Fibroblast of the conjunctiva (primary cell): ENCODE results near the gene CTNNA3.

ENCODE experiments used
- DNase-seq: peaks from one replicate; pipeline ENCODE4 v3.0.0-alpha.2; 2010; ENCODE audit warnings: low read depth

CTNNA3 gene

DNA sequence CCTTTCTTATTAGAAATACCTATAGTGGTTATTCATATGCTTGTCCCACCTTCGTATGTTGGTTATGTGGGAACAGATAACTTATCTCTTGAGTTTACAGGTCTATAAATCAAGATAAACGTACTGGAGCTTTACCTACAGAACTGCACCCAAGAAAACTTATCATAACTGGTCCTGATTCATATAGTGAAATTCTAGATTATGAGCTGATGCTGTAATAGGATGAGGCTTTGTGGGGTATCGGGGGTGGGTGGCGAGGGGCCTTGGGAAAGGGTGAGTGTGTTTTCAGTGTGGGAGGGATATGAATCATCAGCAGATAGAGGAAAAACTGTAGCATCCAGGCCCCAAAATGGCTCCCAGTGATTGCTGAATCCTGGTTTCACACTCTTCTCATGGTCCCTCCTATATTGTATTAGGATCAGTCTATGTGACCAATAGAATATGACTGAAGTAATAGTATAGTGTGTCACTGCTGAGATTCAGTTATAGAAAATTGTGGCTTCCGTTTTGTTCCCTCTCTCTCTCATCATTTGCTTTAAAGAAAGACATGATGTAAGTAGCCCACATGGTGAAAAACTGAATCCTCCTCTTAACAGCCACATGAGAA is 1476.9 kb downstream of the CTNNA3 start:
- DNase-seq, result no peak

DNA sequence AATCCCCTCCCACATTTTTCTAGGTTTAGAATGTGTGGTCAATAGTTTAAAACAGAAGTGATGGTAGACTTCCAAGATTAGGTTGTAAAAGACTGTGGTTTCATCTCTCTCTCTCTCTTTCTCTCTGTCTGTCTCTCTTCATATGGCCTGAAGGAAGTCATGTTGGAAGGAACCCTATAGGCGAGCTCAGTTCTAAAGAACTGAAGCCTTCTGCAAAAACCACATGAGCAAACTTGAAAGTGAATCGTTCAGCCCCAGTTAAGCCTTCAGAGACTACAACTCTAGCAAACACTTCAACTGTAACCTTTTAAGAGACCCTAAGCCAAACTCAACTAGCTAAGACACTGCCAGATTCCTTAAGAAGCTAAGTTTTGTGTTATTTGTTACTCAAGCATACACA is 1477.7 kb downstream of the CTNNA3 start:
- DNase-seq, result no peak

DNA sequence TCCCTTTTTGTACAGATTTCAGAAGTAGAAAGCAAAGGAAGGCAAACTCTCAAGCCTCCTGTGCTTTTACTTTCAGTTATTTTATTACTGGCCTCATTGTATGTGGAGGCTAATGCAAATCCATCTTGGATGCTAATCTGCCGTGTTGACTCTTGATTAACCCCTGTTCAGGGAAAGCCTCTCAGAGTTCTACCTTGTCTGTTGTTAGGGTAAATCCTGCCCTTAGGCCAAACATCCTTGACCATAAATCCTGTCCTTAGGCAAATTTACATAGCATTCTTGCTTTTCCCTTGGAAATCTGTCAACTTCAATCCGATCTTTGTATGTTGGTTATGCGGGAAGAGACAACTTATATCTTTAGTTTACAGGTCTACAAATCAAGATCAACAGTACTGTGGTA is 1480.1 kb downstream of the CTNNA3 start:
- DNase-seq, result no peak

DNA sequence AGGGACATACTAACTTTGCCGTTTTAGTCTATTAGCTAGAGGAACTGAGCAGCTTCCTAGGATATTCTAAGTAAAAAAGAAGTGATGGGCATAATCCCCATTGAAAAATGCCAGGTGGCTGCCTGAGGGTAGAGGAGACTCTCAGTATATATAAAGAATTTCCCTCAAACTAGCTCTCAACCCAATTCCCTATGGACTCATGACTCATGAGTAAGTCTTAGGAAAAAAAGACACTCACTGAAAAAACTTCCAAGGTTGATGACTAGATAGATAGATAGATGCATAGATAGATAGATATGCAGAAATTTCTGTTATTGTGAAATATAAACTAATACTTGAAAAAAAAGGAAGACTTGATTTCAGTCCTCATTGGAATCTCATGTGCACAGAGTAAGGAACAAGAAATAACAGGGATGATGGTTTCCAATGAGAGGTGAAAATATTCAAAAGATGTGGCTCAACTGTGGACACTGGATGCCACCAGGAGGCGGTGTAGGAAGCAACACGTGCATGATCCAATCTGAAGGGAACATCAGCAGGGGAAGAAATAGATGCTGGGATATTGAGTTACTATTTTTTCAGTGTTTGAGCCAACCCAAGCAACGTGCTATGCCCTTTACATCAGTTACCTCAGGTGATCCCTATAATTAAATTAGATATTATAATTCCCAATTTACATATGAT is 1481.1 kb downstream of the CTNNA3 start:
- no peak for DNase-seq

DNA sequence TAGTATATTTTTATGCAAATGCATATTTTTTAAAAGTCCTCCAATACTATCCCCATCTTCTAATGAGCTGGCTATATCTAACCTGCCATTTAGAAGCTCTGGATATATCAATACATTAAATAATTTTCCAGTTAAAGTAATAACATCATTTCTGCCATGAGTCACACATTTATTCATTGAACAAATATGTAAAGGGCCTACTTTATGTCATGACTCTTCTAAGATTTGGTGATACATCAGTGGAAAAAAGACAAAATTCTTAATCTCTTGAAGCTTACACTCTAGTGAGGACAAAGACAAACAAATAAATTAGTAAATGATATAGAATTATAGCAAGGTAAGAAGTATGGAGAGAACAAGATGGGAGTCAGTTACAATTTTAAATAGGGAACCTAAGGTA is 1487.0 kb downstream of the CTNNA3 start:
- no peak for DNase-seq

DNA sequence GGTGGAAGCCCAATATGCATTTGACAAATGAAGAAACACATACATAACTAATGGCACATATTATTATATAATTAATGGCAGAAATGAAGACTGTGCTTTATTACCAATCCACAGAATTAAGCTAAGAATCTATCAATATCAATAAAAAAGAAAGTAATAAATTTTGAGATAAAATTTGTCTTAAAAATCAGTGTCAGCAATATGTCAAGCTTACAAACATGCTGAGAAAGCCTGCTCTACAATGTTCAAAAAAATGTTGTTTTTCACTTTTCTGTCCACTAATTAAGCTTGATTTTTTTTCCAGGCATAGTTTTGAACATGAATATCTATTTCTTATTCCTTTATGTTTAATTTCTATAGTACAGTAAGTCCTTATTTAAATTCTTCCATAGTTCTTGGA is 1491.2 kb downstream of the CTNNA3 start:
- no peak for DNase-seq

DNA sequence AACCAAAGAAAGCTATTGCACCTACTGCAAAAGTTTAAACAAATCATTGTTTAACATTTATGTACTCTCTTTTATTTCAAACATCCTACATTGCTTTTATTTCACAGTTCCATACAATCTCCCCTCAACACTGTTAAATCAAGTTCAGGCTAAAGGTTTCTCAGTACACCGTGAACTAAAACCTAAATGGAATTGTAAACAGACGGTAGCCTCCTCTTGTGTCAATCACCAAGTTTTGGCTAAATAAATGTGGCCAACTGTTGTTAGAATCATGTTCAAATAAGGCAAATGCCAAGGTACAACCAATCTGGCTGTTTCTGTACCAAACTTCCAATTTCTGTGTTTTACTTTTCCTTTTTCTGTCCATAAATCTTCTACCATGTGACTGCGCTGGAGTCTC is 1493.9 kb downstream of the CTNNA3 start:
- no peak for DNase-seq

DNA sequence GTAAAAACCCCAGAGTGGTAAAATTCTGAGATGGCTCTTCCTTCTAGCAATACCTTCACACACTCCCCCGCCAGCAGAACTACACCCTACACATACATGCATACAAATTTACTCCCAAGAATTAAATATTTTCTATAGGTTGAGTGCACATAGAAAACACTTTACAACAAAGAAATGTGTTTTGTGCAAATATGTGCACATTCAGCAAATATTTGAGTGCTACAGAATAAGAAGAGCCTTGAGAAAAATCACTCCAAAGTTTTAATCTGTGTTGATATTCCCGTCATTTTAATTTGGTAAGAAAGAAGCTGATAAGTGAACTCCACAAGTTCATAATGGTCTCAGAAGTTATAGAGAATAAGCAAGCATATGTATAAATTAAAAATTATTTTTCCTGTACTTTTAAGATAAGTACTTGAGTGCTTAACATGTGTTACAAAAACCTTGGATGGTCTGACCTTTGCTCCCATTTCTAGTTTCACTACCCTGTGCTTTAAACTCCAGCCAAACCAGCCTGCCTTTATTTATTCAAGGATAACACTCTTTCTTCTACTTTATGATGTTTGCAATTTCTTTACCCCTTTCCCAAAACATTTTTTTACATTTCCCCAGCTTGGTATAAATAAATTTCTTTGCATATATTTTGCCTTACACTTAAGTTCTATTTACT is 1503.7 kb downstream of the CTNNA3 start:
- no peak for DNase-seq

DNA sequence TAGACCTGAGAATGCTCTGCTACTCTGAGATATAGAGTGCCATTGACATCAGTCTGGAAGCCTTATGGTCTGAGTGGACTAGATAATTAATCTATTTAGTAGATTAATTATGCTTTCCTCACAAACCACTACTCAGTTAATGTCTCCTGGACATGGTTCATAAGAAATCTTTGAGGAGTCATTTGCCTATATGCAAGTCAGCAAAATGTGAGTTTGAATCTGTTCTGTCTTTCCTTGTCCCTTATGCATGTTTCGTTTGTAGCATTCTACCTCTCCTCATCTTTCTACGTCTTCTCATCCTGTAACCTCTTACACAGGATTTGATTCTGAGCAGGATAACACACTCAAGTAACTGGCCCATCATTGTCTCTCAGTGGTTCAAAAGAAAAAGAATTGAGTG is 1505.6 kb downstream of the CTNNA3 start:
- no peak for DNase-seq

DNA sequence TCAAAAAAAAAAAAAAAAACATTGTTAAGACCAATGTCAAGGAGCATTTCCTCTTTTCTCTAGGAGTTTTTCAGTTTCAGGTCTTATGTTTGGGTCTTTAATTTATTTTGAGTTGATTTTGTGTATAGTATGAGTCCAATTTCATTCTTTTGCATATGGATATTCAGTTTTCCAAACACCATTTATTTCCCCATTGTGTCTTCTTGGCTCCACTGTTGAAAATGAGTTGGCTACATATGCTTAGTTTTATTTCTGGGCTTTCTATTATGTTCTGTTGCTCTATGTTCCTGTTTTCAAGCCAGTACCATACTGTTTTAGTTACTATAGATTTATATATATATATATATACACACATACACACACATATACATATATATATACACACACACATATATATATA is 1506.7 kb downstream of the CTNNA3 start:
- no peak for DNase-seq

DNA sequence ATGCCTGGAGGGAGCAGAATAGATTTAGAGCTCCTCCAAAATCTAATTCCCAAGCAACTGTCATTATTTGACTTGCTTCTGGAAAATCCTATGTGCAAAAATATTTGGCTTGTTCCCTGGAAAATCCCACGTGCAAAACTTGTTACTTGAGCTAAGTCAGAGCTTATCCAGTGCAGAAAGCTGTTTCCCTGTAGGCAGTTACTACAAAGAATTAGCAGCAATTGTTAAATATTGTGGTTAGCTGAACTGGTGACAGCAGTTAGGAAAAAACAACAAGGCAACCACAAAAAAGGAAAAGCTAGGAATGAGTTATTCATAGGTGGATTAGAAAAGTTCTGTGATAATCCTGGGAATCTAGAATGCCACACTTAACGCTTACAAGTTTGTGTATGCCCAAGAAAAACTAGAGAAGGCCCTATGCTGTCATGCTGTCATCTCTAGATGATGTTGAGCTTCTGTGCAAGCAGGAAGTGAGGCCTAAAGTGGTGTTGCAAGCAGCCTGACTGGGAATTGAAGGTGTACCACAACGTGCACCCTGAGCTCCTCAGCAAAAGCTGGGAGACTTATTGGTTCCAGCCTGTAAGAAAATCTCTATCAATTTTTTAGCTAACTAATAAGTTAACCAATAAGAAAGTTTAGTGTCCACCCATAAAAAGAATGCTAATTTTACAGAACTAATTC is 1508.8 kb downstream of the CTNNA3 start:
- DNase-seq, result no peak

DNA sequence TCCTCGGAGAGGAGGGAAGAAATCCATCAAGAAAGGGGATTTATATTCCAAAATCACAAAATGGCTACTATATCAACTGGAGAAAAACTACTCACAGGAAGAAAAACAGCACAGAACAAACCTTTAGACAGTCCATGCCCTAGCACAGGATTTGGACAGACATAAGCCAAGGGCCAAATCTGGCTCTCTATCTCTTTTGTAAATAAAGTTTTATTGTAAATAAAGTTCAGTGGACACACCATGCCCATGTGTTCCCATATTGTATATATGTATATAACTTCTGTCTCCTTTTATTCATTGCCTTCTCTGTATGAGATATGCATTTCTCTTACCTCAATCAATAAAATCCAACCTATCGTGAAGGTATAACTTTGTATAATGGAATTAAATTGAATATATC is 1513.0 kb downstream of the CTNNA3 start:
- DNase-seq, result no peak

DNA sequence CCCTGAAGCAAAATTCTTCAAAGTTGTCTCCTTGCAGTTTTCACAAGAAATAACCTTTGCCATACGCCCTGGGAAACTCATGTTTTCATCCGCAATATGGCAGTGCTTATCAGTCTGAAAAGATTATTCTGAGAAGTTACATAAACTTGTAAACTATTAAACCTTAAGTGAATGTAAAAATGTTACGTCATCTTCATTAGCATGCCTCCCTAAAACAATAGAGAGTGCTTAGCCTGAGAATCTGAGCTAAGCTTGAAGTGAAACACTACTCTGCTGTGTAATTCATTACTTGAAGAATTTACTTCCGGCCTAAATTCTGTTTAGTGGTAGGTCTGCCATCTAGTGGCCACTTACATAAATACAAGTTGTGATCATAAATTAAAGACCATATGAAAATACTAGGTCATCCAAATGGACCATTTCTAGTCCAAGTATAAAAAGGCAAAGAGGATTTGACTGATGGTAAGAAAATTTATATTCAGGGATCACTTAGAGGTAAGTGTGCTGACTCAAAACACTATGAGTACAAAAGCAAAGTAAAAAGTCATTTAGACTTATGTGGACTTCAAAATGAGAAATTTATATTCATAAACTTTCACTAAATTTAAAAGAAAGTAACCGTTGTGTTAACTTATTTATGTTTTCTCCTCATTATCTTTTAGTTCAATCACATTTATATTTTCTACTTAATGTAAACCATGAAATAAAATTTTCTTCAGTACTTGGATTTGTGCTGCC is 1515.2 kb downstream of the CTNNA3 start:
- peak; percentile 39 for DNase-seq

DNA sequence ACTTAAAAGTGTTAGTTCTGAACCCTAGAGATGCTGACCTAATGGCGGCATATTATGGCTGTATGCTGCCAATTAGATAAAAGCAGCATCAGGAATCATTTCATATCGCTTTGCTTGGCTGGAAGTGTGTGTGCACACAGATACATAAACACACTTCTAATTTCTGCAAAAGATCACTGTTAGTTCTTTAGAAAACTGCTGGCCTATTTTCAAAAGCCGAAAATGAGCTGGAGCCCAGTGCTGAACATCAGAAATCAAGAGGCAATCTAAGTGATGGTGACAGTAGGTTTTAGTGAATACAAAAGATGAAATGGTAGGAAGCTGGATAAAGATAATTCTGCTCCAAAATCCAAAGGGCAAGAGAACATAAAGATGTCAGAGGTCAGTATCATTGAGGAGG is 1516.0 kb downstream of the CTNNA3 start:
- DNase-seq, result no peak

DNA sequence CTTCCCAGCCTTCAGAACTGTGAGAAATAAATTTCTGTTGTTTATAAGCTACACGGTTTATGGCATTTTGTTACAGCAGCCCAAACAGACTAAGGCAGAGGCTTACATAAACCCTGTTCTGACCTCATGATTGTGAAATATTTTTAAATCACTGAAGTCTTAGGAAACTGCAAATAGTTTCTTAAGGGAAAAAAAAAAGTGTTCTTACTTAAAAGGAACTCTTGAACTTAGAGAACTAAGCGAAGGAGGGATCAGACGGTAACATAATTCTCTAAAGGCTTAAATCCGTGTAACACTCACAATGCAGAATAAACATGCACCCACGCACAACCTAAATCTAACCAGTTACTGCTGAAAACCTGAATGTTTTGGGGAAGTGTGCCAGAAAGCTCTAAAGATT is 1519.2 kb downstream of the CTNNA3 start:
- no peak for DNase-seq

DNA sequence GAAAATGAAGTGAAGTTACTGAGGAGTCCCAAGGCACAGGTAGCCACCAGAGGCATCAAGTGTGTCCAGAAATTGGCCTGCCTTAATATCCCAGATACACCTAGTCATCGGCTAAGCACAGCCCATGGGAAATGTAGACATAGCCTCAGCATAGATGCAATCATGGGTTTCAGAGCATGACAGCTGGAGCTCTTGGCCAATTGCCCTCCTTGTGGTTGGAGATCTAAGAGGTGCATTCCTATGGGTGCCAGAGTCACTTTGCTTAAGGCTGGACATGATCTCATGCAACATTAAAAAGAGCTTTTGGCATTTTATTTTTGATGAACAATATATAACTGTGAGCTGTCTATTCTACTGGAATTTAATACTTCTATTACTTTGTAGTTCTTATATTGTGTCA is 1528.2 kb downstream of the CTNNA3 start:
- no peak for DNase-seq

DNA sequence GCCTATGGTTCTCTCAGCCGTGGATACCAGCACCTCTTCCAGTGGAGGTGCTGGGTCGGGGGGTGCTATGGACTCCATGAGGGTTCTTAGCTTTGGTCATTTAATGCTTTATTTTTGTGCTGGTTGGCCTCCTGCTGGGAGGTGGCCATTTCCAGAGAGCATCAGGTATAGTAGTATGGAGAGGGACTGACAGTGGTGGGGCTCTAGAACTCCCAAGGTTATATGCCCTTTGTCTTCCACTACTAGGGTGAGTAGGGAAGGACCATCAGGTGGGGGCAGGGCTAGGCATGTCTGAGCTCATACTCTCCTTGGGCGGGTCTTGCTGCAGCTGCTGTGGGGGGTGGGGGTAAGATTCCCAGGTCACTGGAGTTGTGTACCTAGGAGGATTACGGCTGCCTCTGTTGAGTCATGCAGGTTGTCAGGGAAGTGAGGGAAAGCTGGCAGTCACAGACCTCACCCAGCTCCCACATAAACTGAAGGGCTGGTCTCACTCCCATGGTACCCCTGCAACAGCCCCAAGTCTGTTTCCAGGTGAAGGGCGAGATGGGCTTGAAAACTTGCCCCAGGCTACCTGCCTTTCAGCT is 1533.3 kb downstream of the CTNNA3 start:
- no peak for DNase-seq

DNA sequence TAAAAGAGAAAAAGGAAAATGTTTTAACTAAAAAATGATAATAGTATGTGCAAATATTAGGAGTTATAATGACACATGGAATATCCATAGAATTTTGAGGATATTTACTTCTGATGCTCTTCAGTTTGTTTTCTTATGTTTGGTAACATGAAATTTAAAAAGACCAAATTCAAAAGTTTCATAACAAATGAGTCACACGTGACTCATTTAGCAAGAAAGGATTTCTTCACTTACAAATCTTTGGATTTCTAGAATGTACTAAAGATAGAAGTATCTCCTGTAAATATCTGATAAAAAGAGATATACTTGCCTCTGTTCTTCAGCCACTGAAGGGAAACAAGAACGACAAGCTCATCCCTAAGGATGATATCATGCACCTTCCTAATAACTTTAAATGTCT is 1544.6 kb downstream of the CTNNA3 start:
- no peak for DNase-seq

DNA sequence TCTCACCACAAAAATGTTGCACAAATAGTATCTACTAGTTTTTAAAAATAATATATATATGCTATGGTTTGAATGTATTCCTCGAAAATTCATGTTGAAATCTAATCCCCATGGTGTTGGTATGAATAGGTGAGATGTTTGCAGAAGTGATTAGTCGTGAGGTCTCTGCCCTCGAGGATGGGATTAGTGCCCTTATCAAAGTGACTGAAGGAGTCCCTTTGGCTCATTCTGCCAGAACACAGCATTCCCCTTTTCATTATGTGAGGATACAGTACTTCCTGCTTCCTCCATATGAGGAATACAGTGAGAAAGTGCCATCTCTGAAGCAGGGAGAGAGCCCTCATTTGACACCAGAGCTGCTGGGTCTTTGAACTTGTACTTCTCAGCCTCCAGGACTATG is 1547.7 kb downstream of the CTNNA3 start:
- DNase-seq, result no peak

DNA sequence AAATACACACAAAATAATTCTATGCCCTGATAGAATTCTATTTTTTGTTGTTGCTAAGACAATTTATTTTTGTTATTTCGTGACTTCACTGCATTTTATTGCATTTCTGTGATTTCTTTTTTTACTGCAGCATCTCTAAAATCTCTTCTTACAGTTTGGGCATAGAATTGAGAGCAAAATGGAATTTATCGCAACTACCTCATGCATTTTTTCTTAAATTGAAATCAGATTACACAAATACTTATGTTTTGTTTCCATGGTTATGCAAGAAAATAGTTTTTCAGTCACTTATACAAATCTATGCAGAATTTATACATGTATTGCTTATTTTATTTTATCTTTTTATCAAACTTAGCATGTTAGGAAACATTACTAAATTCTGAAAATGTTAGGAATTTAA is 1552.0 kb downstream of the CTNNA3 start:
- DNase-seq, result no peak

DNA sequence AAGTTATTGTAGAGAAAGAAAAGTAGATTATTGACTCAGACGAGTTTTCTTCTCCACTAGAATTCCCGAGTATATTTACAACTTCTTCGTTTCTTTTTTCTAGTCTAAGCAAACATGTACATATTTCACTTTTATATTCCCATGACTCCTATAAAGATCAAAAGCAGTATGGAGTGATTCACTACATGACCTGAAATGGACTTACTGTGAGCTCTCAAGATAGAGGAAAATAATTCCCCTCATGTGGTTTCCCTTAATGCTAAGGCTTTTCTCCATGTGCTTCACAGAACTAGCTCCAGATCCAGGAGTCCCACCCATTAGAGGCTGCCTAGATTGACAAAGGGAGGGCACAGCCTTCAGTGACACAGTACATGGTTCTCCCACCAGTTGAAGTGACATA is 1593.2 kb downstream of the CTNNA3 start:
- DNase-seq, result no peak
